Body of pancreas (tissue), 4 donors: ENCODE results near the gene AMH. TPM values are rescaled to one million over a fixed set of nuclear protein-coding genes. Genes with fewer than 3 reads are reported as not detected.

ENCODE experiments used
- ATAC-seq: fragments of 150-250 bp; one replicate; pipeline ENCODE4 v1.9.1; 2016
- DNase-seq, 4 donors: peaks; one replicate each; pipeline ENCODE4 v3.0.0-alpha.2; 2019
- H3K27ac ChIP-seq, 4 donors: fragments of 200-600 bp; sonication (generic); 1 replicate in 3 of 4; 2 replicates in 1 of 4; pipeline versions ENCODE4 v1.5.1 to v1.6.1; 2016 to 2019; ENCODE audit warnings: mild to moderate bottlenecking in 1 of 4, mixed read lengths in 1 of 4, moderate library complexity in 1 of 4
- H3K27me3 ChIP-seq, 2 donors: fragments of 200-600 bp; sonication (generic); one replicate each; pipeline ENCODE4 v1.6.0; 2016; ENCODE audit warnings: mild to moderate bottlenecking in 1 of 2
- H3K36me3 ChIP-seq, 2 donors: fragments of 200-600 bp; sonication (generic); replicated peaks in 1 of 2; 2 replicates each; pipeline ENCODE4 v1.5.1; 2016; ENCODE audit warnings: low read depth in 2 of 2; ENCODE audit not compliant: insufficient read depth in 1 of 2
- H3K4me1 ChIP-seq: fragments of 200-600 bp; sonication (generic); one replicate; pipeline ENCODE4 v1.6.0; 2016
- H3K4me3 ChIP-seq, 2 donors: fragments of 200-600 bp; sonication (generic); 1 replicate in 1 of 2; 2 replicates in 1 of 2; pipeline ENCODE4 v1.5.1; 2016 to 2019
- H3K9me3 ChIP-seq, 3 donors: fragments of 200-600 bp; sonication (generic); 1 replicate in 2 of 3; 2 replicates in 1 of 3; pipeline ENCODE4 v1.5.1; 2016
- POLR2A ChIP-seq, 3 donors: fragments of 450-650 bp; IDR thresholded peaks; one replicate each; pipeline ENCODE4 v1.6.1; 2016; ENCODE audit warnings: antibody characterized with exemption in 3 of 3, mild to moderate bottlenecking in 2 of 3
- WGBS, 2 donors: methylation state at CpG; one replicate each; pipeline ENCODE4 v1.1.5; 2017; 5-methylcytosine and 5-hydroxymethylcytosine counted together
- intact Hi-C: fragments of 100-400 bp; cut with DNase I; formaldehyde crosslinking; loops from one replicate; pipeline ENCODE4 v1.15.1; 2023
- total RNA-seq, 2 donors: library from RNA; depleted of rRNA; stranded (reverse); fragments of >200 nt; gene quantifications; one replicate each; pipeline ENCODE4 v1.1.0, GENCODE V29; 2016
- TF ChIP-seq, protein P1 (sequence below), 7 experiments: fragments of 450-650 bp in 4 of 7; fragments of 200-600 bp in 3 of 7; sonication (generic) in 3 of 7; IDR thresholded peaks; one replicate each; pipeline ENCODE4 v1.5.1; 2016 to 2019; ENCODE audit warnings: antibody characterized with exemption in 7 of 7

The AMH gene
- total RNA-seq, 2 donors from 2014 or later = 0.99 to 11.7 TPM

- H3K27ac ChIP-seq = peak overlapping the region; percentile 95 to 100 (median 98)
- ATAC-seq (peak; percentile 45), DNase-seq (peak; percentile 85 to 89 (median 86))
- H3K27me3 ChIP-seq = no peaks in the 10 kb centered on the region
- 0% methylated on average over 13 to 78 of the region's 88 CpGs for WGBS, 2 donors
- intact Hi-C loops = loop anchor here (5.0 kb wide), 1 partner anchor 113 kb away; no protein-coding TSS in a partner anchor
- peak; percentile 68 to 88 (median 84) for TF ChIP-seq POLR2A (IDR thresholded peaks at IDR 0.05)
- TF ChIP-seq, protein P1, sequence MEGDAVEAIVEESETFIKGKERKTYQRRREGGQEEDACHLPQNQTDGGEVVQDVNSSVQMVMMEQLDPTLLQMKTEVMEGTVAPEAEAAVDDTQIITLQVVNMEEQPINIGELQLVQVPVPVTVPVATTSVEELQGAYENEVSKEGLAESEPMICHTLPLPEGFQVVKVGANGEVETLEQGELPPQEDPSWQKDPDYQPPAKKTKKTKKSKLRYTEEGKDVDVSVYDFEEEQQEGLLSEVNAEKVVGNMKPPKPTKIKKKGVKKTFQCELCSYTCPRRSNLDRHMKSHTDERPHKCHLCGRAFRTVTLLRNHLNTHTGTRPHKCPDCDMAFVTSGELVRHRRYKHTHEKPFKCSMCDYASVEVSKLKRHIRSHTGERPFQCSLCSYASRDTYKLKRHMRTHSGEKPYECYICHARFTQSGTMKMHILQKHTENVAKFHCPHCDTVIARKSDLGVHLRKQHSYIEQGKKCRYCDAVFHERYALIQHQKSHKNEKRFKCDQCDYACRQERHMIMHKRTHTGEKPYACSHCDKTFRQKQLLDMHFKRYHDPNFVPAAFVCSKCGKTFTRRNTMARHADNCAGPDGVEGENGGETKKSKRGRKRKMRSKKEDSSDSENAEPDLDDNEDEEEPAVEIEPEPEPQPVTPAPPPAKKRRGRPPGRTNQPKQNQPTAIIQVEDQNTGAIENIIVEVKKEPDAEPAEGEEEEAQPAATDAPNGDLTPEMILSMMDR (IDR thresholded peaks at IDR 0.05) = no peak
- H3K36me3 ChIP-seq = peaks cover 0 to 2% of the 10 kb centered on the region in 2 donors
- peaks cover 54% of the 10 kb centered on the region for H3K4me1 ChIP-seq
- H3K9me3 ChIP-seq = no peaks in the 10 kb centered on the region
- peak overlapping the region; percentile 99 to 100 for H3K4me3 ChIP-seq
Observed at GRCh38 chr19:2270423-2271233, 21.5 kb downstream of the AMH start.

DNA sequence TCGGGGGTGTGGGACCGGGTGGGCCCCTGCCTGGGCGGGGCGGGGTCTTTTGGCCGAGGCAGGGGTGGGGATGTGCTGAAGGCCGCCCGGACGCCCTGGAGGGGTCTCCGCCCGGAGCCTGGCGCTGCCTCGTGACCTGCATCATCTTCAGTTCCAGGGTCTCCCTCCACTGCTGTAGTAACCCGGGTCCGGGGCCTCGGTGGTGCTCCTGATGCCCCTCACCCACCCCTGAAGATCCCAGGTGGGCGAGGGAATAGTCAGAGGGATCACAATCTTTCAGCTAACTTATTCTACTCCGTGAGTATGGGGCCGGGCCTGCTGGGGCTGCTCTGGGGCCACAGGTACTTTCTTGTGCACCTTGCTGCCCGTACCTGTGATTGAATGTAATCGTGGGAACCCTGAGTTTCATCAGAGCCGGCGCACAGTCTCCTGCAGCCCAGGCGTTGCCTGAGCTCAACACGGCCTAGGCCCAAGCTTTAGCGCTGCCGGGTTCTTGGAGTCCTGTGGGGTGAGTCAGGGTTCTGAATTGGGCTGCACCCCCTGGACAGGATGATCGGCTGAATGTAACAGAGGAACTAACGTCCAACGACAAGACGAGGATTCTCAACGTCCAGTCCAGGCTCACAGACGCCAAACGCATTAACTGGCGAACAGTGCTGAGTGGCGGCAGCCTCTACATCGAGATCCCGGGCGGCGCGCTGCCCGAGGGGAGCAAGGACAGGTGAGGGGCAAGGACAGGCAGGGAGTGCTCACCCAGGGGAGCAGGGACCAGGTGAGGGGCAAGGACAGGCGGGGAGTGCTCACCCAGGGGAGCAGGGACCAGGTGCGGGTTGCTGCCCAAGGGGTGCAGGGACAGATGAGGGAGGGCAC lies 22.3 kb downstream of the AMH start:
- intact Hi-C loops = loop anchor here (5.0 kb wide), 1 partner anchor 114 kb away; no protein-coding TSS in a partner anchor
- ATAC-seq (no peak), DNase-seq (peak in 3 of 4 donors; percentile 44 to 46 (median 46))
- no peaks in the 10 kb centered on the region for H3K9me3 ChIP-seq
- H3K4me1 ChIP-seq = peaks cover 52% of the 10 kb centered on the region
- peak overlapping the region; percentile 99 to 100 for H3K4me3 ChIP-seq
- WGBS, 2 donors = 10 to 14% methylated on average over 15 to 43 of the region's 43 CpGs
- no peaks in the 10 kb centered on the region for H3K27me3 ChIP-seq
- peaks cover 0 to 2% of the 10 kb centered on the region in 2 donors for H3K36me3 ChIP-seq
- TF ChIP-seq, protein P1 (IDR thresholded peaks at IDR 0.05) = no peak
- TF ChIP-seq POLR2A (IDR thresholded peaks at IDR 0.05) = peak in 1 of 3 donors; percentile 14
- peak overlapping the region; percentile 95 to 100 (median 98) for H3K27ac ChIP-seq

DNA sequence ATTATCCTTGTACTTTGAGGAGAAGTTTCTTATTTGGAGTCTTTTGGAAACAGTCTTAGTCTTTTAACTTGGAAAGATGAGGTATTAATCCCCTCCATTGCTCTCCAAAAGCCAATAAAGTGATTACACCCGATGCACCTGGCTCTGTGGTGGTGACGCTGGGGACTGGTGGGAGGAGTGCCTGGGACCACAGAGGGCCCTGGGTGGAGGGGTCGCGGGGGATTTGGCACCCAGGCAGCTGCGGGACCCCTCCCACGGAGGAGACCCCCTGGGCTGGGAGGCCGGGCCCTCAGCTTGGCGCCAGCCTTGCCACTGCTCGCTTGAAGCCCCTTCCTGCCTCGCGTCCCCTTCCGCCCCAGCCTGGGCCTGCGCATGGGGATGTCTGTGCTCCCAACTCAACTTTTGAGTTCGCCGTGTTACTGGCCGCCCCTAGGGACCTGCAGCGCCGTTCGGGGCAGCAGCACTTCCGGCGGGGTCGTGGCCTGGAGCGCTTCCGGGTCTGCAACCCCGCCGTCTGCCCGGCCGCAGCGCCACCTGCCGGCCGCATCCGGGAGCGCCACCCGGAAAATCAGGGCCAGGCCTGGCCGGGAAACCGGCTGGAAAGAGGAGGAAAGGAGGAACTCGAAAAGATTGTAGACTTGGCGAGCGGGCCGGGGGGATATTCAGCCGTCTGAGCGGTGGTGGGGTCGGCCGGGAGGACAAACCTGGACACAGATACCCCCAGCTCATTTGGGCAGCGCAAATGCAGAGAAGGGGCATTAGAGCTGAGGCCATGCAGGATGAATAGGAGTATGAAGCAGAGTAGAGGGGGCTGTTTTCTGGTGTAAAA lies 24.4 kb downstream of the AMH start:
- no peak overlapping the region for H3K4me3 ChIP-seq
- TF ChIP-seq POLR2A (IDR thresholded peaks at IDR 0.05) = peak in 1 of 3 donors; percentile 24
- TF ChIP-seq, protein P1 (IDR thresholded peaks at IDR 0.05) = peak; percentile 94 to 99 (median 96)
- H3K27me3 ChIP-seq = no peaks in the 10 kb centered on the region
- intact Hi-C loops = loop anchor here (5.0 kb wide), 1 partner anchor 116 kb away; no protein-coding TSS in a partner anchor
- H3K4me1 ChIP-seq = peaks cover 46% of the 10 kb centered on the region
- peak; percentile 19 for ATAC-seq
- WGBS, 2 donors = 11 to 25% methylated on average over 16 to 45 of the region's 45 CpGs
- H3K9me3 ChIP-seq = no peaks in the 10 kb centered on the region
- peaks cover 0 to 2% of the 10 kb centered on the region in 2 donors for H3K36me3 ChIP-seq
- peak overlapping the region; percentile 68 to 100 (median 87) for H3K27ac ChIP-seq
- peak; percentile 77 to 81 (median 79) for DNase-seq

GRCh38 chr19:2274185-2274711 lies 25.1 kb downstream of the AMH start:
- ATAC-seq = no peak
- peaks cover 44% of the 10 kb centered on the region for H3K4me1 ChIP-seq
- H3K36me3 ChIP-seq = peaks cover 0 to 2% of the 10 kb centered on the region in 2 donors
- intact Hi-C loops = loop anchor here (5.0 kb wide), 1 partner anchor 117 kb away; no protein-coding TSS in a partner anchor
- H3K9me3 ChIP-seq = no peaks in the 10 kb centered on the region
- TF ChIP-seq, protein P1 (IDR thresholded peaks at IDR 0.05) = no peak
- no peak for TF ChIP-seq POLR2A (IDR thresholded peaks at IDR 0.05)
- no peaks in the 10 kb centered on the region for H3K27me3 ChIP-seq
- 81 to 85% methylated on average over 9 of the region's 9 CpGs for WGBS, 2 donors
- DNase-seq = no peak
- no peak overlapping the region for H3K4me3 ChIP-seq
- peak overlapping the region in 3 of 4 donors; percentile 79 to 100 (median 95) for H3K27ac ChIP-seq
